Osteocyte (in vitro differentiated cells): ENCODE measurements around the gene ZNF438. TPM values are rescaled to one million over a fixed set of nuclear protein-coding genes. Genes with fewer than 3 reads are reported as not detected.
A peak's percentile ranks its signal among the peaks of the same experiment; 100 is the strongest.

Experiments used
- DNase-seq: peaks from one replicate; pipeline ENCODE4 v3.0.0; 2021; ENCODE audit warnings: mixed read lengths; ENCODE audit not compliant: unreplicated experiment; ENCODE audit errors: extremely low spot score
- H3K27ac Mint-ChIP-seq: one replicate; pipeline ENCODE4 v1.8.0; 2021; ENCODE audit warnings: mild to moderate bottlenecking, mixed read lengths; ENCODE audit not compliant: unreplicated experiment
- H3K27me3 Mint-ChIP-seq: one replicate; pipeline ENCODE4 v1.8.0; 2021; ENCODE audit warnings: mixed read lengths; ENCODE audit not compliant: unreplicated experiment
- H3K36me3 Mint-ChIP-seq: one replicate; pipeline ENCODE4 v1.8.0; 2021; ENCODE audit warnings: mixed read lengths; ENCODE audit not compliant: unreplicated experiment
- H3K4me1 Mint-ChIP-seq: one replicate; pipeline ENCODE4 v1.8.0; 2021; ENCODE audit warnings: mixed read lengths; ENCODE audit not compliant: unreplicated experiment
- H3K4me3 Mint-ChIP-seq: one replicate; pipeline ENCODE4 v1.8.0; 2021; ENCODE audit warnings: mild to moderate bottlenecking, moderate library complexity, mixed read lengths; ENCODE audit not compliant: unreplicated experiment
- H3K9me3 Mint-ChIP-seq: one replicate; pipeline ENCODE4 v1.8.0; 2021; ENCODE audit warnings: mixed read lengths; ENCODE audit not compliant: unreplicated experiment
- total RNA-seq: library from RNA; stranded (reverse); gene quantifications from 2 replicates; pipeline ENCODE4 v1.2.1, GENCODE V29; 2021
- TF ChIP-seq, protein P1 (sequence below): fragments of 200-600 bp; sonication (generic); IDR thresholded peaks from 2 replicates; pipeline ENCODE4 v1.5.0; 2021; ENCODE audit warnings: antibody characterized with exemption, mild to moderate bottlenecking, moderate library complexity

The ZNF438 gene
- total RNA-seq, 1 donor from 2014 or later = 4.8 TPM

DNA sequence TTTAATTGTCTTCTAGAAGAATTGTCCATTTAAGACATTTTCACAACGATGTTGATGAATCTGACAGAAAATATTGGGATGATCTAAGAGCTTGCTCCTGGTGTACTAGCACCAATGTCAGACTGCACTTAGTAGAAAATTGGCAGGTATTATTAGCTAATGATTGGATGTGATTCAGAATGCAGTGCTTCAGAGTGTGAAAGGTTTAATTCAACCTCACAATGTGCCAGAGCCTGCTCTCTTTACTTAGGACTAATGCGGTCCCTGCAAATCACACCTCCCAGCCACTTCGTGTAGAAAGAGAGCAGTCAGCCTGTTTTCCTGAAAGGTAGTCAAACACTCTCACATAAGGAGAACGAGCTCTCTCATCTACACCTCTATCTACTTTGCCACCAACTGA lies 197.5 kb downstream of the ZNF438 start:
- Mint-ChIP-seq H3K27me3 (no peaks in the 10 kb centered on the region), H3K27ac (no peak overlapping the region), H3K9me3 (no peaks in the 10 kb centered on the region), H3K36me3 (peaks cover 3% of the 10 kb centered on the region), H3K4me3 (no peak overlapping the region), H3K4me1 (peaks cover 24% of the 10 kb centered on the region)
- no peak for DNase-seq
- TF ChIP-seq, protein P1, sequence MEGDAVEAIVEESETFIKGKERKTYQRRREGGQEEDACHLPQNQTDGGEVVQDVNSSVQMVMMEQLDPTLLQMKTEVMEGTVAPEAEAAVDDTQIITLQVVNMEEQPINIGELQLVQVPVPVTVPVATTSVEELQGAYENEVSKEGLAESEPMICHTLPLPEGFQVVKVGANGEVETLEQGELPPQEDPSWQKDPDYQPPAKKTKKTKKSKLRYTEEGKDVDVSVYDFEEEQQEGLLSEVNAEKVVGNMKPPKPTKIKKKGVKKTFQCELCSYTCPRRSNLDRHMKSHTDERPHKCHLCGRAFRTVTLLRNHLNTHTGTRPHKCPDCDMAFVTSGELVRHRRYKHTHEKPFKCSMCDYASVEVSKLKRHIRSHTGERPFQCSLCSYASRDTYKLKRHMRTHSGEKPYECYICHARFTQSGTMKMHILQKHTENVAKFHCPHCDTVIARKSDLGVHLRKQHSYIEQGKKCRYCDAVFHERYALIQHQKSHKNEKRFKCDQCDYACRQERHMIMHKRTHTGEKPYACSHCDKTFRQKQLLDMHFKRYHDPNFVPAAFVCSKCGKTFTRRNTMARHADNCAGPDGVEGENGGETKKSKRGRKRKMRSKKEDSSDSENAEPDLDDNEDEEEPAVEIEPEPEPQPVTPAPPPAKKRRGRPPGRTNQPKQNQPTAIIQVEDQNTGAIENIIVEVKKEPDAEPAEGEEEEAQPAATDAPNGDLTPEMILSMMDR = no peak

DNA sequence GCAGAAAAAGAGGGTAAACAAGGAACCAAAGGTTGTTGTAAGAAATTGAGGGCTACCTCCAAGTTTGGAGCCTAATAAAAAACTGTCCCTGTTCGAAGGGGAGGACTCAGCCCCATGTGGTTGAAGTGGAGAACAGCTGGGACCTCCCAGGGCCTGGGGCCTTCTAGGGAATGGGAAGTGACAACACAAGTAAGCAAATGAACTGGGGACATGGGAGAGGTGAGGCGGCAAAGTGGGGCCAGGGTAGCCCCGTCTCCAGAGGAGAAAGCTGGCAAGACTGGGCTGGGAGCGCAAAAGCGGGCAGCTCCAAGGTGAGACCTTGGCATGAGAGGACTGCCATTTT lies 198.1 kb downstream of the ZNF438 start:
- DNase-seq = no peak
- Mint-ChIP-seq H3K27me3 (no peaks in the 10 kb centered on the region), H3K36me3 (peaks cover 3% of the 10 kb centered on the region), H3K27ac (peak overlapping the region; percentile 44), H3K4me3 (no peak overlapping the region), H3K4me1 (peaks cover 24% of the 10 kb centered on the region), H3K9me3 (no peaks in the 10 kb centered on the region)
- TF ChIP-seq, protein P1 = no peak

DNA sequence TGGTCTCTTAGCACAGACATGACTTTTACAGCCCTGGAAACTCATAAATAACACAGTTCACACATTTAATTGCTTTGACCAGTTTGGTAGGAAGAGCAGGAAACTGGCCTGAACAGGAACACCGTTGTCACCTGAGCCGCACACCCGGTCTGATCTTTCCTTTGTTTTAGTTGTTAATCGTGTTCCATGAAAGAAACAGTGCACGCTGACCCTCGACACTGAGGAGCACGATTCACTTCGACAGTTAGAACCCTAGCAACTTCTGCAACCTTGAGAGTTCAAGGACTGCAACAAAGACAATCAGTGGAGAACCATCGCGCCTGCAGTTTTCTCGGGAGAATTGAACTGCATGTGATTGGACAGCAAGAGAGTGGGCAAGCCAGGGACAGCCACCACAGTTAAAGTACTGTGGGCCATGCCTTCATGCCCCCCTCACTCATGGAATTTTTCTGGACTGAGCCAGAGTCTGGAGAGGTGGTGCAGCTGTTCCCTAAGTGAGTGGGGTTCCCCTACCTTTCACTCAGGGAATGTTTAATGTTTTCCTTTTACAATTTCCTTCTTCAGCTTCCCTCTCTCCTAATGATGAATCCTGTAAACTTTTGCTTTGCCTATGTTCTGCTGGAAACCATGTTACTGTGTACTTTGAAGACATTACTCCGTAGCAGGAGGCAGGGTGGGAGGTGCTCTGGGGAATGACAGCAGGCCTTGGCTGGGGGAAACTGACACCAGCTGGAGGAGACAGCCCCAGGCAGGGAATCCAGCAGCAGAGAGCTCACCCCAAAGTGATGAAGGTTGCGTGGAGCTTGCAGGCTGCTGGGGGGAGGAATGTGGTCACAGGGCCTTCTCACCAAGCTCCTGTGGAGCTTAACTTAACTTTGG lies 198.7 kb downstream of the ZNF438 start:
- Mint-ChIP-seq H3K4me1 (peaks cover 24% of the 10 kb centered on the region), H3K27ac (peak overlapping the region; percentile 44), H3K36me3 (peaks cover 3% of the 10 kb centered on the region), H3K27me3 (no peaks in the 10 kb centered on the region), H3K9me3 (no peaks in the 10 kb centered on the region), H3K4me3 (no peak overlapping the region)
- no peak for DNase-seq
- TF ChIP-seq, protein P1 = no peak

DNA sequence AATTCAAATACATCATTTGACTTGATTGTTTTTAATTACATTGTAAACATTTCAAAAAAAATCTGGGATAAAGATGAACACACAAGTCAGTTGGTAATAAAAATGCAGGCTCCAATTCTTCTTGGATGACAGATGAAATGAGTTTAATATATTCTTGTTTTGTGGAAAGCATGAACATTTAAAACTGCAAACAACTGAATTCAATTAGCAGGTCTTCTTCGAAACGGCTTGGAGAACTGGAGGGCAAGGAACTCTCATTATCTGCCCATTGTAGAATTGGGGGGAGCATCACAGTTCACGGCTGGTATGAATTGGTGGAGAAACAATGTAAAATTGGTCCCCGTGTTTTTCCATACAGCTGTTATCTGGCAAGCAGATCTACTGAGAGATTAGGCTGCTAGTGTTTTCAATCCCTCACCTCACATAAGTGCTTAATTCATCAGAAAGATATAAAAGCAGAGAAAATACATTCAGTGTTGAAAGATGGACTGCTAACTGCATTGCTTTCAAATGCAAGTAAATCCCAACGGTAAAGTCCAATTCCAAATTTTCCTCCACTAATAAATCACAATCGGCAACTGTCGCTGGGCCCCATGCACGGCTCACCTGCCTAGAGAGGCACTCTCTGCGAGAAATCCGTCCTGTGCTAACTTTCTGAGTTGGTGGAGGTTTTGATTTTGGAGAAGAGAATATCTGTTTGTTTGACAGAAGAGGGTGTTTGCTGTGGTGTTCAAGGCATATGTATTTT lies 199.5 kb downstream of the ZNF438 start:
- Mint-ChIP-seq H3K4me3 (no peak overlapping the region), H3K9me3 (no peaks in the 10 kb centered on the region), H3K4me1 (peaks cover 27% of the 10 kb centered on the region), H3K27ac (no peak overlapping the region), H3K27me3 (no peaks in the 10 kb centered on the region), H3K36me3 (peaks cover 3% of the 10 kb centered on the region)
- TF ChIP-seq, protein P1 = no peak
- no peak for DNase-seq

DNA sequence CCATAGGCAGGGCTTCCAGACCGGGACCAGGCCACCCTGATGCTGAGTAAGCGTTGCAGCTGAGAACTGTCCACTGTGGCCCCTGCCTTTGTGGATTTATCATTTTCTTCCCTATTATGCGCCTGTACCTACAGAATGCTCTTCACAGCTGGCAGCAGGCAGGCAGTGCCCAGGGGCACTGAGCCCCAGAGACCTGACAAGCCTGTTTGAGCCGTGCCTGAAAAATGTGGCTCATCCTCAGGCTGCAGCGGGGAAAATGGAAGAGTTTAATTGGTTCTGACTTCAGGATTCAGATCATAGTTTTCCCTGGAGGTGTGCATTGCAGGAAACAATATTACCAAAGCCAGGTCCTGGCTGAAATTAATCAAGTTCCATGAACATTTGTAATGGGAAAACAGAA lies 200.2 kb downstream of the ZNF438 start:
- peaks cover 27% of the 10 kb centered on the region for H3K4me1 Mint-ChIP-seq
- no peak overlapping the region for H3K27ac Mint-ChIP-seq
- no peak overlapping the region for H3K4me3 Mint-ChIP-seq
- TF ChIP-seq, protein P1 = no peak
- no peaks in the 10 kb centered on the region for H3K9me3 Mint-ChIP-seq
- no peaks in the 10 kb centered on the region for H3K36me3 Mint-ChIP-seq
- DNase-seq = no peak
- H3K27me3 Mint-ChIP-seq = no peaks in the 10 kb centered on the region
